ENCODE data around the gene STRIP2. TPM values are rescaled to one million over a fixed set of nuclear protein-coding genes. Genes with fewer than 3 reads are reported as not detected.
"Not testable (repeated sequence)": the region's sequence is repeated elsewhere in the genome, so short reads cannot be mapped to it uniquely, and the experiment has no call there.

Gene STRIP2, protein sequence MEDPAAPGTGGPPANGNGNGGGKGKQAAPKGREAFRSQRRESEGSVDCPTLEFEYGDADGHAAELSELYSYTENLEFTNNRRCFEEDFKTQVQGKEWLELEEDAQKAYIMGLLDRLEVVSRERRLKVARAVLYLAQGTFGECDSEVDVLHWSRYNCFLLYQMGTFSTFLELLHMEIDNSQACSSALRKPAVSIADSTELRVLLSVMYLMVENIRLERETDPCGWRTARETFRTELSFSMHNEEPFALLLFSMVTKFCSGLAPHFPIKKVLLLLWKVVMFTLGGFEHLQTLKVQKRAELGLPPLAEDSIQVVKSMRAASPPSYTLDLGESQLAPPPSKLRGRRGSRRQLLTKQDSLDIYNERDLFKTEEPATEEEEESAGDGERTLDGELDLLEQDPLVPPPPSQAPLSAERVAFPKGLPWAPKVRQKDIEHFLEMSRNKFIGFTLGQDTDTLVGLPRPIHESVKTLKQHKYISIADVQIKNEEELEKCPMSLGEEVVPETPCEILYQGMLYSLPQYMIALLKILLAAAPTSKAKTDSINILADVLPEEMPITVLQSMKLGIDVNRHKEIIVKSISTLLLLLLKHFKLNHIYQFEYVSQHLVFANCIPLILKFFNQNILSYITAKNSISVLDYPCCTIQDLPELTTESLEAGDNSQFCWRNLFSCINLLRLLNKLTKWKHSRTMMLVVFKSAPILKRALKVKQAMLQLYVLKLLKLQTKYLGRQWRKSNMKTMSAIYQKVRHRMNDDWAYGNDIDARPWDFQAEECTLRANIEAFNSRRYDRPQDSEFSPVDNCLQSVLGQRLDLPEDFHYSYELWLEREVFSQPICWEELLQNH
- total RNA-seq, result 38.1 and 40.2 TPM in 2 replicates

DNA sequence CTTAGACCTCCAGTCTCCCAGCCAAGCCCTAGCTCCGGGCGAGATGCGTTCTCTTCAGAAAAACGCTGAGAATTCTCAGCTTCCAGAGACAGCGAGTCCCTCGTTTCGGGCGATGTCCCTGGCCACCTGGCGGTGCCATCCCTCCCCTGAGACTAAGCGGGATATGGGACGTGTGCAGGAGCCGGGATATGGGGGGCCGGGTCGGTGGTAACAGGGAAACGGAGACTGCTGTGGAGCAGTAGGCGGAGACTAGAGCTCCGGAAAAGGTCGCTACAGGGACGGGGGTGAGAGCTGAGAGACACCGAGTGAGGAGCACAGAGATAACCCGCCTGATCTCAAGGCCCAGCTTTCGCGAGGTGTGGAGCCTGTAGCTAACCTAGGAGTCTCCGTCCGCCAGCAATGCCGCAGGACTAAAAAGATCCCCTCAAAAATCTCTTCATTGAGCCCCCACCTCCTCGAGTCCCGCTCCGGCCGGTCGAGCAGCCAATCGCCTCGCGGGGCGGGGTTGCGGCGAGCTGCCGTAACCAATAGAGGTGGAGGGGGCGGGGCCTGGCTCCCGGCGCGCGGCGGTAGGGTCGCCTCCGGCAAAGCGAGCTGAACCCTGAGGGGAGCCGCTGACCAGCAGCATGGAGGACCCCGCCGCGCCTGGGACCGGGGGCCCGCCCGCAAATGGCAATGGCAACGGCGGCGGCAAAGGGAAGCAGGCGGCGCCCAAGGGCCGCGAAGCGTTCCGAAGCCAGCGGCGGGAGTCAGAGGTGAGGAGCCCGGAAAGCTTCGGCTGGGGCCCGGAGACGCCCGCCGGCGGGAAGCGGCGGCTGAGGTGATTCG lies at the start of gene STRIP2:
STRIP2 (plus strand) TSS at position 586 of the 828 bp plus-strand sequence; CDS start at position 627, 41 bp downstream.
- intact Hi-C loops (cut with micrococcal nuclease), result loop anchor here (1.0 to 10.0 kb wide), 15 partner anchors 32 to 1779 kb away; partner anchors contain the start of genes ATP6V1F, COPG2, NRF1 and SMKR1

GRCh38 chr7:129385116-129385515 lies 49.1 kb upstream of the STRIP2 start:
- intact Hi-C loops (cut with micrococcal nuclease), result no loop called here

DNA sequence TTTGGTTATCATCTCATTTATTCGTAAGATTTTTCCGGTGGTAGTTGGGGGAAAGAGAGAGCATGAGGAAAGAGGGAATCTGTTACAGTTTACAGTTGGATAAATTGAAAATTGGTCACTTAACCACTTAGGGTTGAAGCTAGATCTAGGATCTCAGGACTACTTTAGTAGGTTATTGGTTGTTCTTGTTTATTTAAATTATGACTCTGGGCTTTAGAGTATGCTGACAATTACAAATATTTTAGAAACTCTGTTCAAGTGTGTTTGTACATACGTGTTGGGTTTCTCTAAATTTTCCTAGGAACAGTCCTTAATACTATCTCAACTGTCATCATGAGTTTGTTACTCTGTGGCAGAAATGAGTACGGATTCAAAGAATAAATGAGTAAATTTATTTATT lies 48.6 kb upstream of the STRIP2 start:
- intact Hi-C loops (cut with micrococcal nuclease), result no loop called here

DNA sequence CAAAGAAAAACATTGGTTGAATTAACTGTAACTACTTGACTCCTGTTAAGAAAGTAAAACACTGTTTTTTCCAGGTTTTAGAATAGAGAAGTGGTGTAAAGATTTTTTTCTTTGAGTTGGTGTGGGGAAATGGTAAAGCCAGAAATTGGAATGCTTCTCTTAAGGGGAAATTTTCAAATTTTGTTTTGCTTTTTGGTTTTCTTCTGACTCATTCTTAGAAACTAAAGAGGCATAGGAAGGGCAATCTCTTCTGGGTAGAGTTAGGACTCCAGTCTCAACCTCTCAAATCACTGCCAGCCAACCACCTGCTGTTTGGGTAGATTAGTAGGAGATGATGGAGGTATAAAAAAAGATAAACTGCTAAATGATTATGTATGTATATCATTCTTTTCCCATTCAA lies 47.7 kb upstream of the STRIP2 start:
- intact Hi-C loops (cut with micrococcal nuclease), result no loop called here

DNA sequence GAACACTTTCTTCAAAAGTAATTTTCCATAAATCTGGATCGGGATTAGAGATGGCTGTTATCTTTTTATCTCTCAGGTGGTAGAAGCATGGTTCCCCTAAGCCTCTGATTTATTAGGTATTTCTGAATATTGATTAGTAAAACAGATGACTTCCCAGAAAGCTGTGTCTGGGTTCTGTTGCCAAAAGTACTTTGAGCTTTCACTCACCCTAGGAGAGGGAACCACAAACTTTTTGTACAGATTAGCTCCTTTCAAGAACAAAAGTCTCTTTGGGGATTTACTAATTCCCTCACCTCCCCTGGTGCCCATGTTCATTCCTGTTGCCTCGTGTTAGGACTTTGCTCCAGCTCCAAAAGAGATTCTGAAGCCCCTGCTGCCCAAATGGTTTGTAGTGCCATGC lies 46.7 kb upstream of the STRIP2 start:
- intact Hi-C loops (cut with micrococcal nuclease), result no loop called here

- intact Hi-C loops (cut with micrococcal nuclease), result no loop called here
Measured at GRCh38 chr7:129388333-129389098, 45.7 kb upstream of the STRIP2 start.

DNA sequence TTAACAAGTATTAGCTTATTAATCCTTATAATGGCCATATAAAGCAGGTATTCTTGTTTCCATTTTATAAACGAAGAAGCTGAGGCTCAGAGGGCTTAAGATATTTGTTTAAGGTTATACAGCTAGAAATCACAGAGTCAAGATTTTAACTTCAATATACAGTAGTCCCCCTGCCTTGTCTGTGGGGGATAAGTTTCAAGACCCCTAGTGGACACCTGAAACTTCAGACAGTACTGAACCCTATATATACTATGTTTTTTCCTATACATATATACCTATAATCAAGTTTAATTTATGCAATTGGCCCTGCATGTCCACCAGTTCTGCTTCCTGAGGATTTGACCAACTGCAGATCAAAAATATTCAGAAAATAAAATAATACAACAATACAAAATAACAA lies 44.4 kb upstream of the STRIP2 start:
- intact Hi-C loops (cut with micrococcal nuclease), result no loop called here

DNA sequence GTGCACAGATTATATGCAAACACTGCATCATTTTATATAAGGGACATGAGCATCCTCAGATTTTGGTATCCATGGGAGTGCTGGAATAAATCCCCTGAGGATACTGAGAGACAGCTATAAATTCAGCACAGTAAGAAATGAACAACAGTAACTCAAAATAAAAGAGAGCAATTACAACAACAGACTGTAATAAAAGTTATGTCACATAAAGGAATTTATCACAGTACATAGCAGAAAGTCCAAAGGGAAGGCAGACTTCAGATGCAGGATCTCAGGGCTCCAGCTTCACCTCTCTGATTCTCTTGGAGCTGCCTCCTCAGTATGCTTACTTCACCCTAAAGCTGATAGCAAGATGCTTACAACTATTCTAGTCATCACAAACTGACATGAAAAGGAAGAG lies 43.9 kb upstream of the STRIP2 start:
- intact Hi-C loops (cut with micrococcal nuclease), result no loop called here

DNA sequence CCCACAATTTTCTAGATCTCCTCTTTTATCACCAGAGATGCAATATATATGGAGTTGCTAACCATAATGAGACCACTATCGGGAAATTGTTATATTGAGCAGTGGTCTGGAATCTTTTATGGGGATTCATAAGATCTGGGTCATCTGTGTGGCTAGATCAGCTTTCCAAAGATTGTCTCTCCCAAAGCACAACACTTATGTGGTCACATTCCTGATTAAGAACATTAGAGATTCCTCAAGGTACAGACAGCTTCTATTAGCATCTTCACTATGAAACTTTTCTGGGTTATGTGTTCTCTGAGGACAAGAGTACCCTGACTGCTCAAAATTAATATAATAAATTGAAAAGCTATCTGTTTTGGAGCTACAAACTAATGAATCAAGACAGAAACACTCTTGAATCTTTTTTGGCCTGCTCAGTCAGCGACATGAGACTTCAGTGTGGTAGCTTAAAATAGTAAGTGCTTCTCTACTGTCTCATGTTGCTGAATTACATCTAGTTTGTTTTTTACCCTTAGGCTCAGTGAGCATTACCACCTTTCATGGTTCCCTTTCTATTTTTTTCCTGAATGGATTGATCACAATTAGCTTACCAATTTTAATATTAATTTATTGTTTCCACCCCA lies 42.6 kb upstream of the STRIP2 start:
- intact Hi-C loops (cut with micrococcal nuclease), result no loop called here

DNA sequence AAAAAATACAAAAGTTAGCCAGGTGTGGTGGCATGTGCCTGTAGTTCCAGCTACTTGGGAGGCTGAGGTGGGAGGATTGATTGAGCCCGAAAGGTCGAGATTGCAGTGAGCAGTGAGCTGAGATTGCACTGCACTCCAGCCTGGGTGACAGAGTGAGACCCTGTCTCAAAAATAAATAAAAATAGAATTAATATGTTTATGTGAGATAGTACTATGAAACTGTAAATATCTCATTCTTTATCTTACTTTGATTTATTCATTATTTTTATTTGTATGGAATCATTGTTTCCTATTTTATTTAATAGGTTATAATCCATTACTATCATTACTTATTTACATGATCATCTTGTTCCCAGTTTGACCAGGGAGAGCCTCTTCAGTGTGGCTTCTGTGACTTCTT lies 41.0 kb upstream of the STRIP2 start:
- intact Hi-C loops (cut with micrococcal nuclease), result no loop called here

DNA sequence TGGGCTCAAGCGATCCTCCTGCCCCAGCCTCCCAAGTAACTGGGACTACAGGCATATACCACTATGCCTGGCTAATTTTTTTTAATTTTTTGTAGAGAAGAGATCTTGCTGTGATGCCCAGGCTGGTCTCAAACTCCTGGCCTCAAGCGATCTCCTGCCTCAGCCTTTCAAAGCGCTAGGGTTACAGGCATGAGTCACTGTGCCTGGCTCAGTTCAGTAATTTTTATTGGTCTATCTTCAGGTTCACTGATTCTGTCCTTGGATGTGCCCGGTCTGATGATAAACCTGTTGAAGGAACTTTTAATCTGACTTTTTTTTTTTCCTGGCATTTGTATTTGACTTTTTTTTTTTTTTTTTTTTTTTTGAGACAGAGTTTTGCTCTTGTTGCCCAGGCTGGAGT lies 40.1 kb upstream of the STRIP2 start:
- intact Hi-C loops (cut with micrococcal nuclease), result no loop called here

DNA sequence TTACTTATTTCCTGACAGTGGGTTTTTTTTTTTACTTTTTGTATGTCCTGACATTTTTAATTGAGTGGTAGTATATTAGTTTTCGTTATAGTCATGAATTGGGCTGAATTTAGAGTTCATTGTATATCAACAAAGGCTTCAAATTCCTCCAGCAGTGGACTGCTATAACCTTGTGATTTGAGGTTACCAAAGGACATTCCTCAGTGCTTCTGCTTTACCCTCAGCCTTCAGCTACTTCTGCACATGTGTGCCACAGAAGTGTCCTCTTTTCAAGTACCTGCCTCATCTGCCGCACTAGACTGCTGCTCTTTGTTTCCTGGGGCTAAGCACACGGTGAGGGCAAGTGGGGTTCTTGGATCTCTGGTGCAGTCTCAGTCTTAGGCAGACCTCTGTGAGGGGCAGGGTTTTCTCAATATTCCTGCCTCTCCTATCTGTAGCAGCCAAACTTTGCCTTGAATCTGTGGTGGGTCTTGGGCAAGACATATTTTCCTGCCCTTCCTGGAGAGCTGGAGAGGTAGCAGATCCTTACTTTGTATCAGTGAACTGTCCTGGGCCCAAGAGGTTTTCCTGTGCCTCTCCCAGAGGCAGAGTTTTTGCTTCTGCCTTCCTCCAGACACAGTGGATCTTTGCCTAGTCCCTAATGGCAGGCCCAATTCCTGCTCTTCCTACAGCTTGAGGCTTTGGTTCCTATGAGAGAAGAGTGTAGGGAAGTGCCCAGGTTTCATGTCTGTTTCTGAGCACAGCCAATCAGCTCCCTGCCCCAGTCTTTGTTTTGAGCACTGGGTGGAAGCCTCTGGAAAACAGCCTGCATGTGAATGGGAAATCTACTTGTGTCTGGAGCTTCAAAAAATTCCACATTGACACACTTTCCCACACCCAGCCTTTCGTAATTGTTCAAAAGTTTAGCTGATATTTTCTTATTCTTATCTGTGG lies 39.0 kb upstream of the STRIP2 start:
- intact Hi-C loops (cut with micrococcal nuclease), result no loop called here

- intact Hi-C loops (cut with micrococcal nuclease), result no loop called here
Measured at GRCh38 chr7:129401228-129401966, 32.8 kb upstream of the STRIP2 start.

- intact Hi-C loops (cut with micrococcal nuclease), result loop anchor here (1.0 kb wide), 5 partner anchors 32 to 233 kb away; partner anchors contain the start of gene STRIP2
Measured at GRCh38 chr7:129401967-129402860, 32.0 kb upstream of the STRIP2 start.

GRCh38 chr7:129405527-129405926 lies 28.7 kb upstream of the STRIP2 start:
- intact Hi-C loops (cut with micrococcal nuclease), result no loop called here

- intact Hi-C loops (cut with micrococcal nuclease), result not testable (repeated sequence)
Measured at GRCh38 chr7:129410238-129410637, 24.0 kb upstream of the STRIP2 start.

DNA sequence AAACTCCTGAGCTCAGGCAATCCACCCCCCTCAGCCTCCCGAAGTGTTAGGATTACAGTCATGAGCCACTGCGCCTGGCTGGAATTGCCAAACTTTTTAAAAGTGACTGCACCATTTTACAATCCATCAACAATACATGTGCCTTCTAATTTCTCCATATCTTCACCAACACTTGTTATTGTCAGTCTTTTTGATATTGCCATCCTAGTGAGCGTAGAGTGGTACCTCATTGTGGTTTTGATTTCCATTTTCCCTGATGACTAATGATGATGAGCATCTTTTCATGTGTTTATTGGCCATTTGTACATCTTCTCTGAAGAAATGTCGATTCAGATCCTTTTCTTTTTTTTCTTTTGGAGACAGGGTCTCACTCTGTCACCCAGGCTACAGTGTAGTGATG lies 21.7 kb upstream of the STRIP2 start:
- intact Hi-C loops (cut with micrococcal nuclease), result no loop called here
